ENCODE measurements around the gene PROC. TPM values are rescaled to one million over a fixed set of nuclear protein-coding genes. Genes with fewer than 3 reads are reported as not detected.

The PROC gene
- total and polyA plus RNA-seq, 9 of the 15 experiments (the other 6 are each of a cell fraction or from before 2014, with no cell fraction given): not detected

DNA sequence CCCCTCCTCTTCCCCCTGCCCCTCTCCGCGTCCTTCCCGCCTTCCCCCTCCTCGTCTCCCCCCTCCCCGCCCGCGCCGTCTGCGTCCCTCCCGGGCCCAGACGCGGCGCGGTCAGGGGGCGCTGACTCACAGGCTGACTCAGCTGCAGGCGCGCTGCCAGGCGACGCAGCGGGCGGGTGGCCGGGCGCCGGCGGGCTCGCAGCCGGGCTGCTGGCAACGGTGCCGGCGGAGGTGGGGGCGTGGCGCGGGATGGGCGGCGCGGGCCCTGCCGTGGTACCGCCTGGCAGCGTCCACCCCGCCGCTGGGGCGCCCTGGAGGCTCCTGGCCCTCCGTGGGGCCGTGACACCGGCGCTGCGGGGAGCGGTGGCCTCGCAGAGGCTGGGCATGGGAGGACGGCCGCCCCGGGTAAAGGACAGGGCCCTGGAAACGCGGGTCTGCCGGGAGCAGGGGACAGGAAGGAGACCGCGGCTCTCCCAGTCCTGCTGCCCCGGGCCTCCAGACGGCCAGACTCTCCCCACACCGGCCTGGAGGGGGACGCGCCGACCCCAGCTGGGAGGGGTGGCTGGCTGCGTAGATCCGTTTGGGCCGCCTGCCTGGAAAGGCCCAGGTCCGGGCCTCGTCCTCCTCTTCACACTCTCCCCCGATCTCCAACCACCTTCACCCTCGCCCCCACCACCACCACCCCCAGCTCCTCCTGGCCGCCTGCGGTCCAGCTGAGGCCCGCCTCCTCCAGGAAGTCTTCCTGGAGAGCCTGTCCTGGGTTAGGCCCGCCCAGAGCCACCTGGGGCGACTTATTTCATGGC lies 10.0 kb upstream of the PROC start (continued):
- TF ChIP-seq GMEB1 (CRISPR knock-in tag; IDR thresholded peaks at IDR 0.05): peak; percentile 85
- no peak for TF ChIP-seq ZBTB11 (CRISPR knock-in tag; IDR thresholded peaks at IDR 0.05)
- TF ChIP-seq ARID4B (CRISPR knock-in tag; IDR thresholded peaks at IDR 0.05): peak; percentile 23; the same call in 1 of the 2 replicates
- TF ChIP-seq, protein P1, sequence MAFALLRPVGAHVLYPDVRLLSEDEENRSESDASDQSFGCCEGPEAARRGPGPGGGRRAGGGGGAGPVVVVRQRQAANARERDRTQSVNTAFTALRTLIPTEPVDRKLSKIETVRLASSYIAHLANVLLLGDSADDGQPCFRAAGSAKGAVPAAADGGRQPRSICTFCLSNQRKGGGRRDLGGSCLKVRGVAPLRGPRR (CRISPR knock-in tag; IDR thresholded peaks at IDR 0.05): no peak
- TF ChIP-seq ESRRB (CRISPR knock-in tag; IDR thresholded peaks at IDR 0.05; ENCODE audit: borderline replicate concordance): no peak
- peak; percentile 55; the same call in 1 of the 2 replicates for TF ChIP-seq EP300 (IDR thresholded peaks at IDR 0.05; ENCODE audit: low read length)
- no peak for TF ChIP-seq NELFE (IDR thresholded peaks at IDR 0.05; ENCODE audit: insufficient read depth, insufficient read length)
- TF ChIP-seq SIN3B (IDR thresholded peaks at IDR 0.05; ENCODE audit: low read depth): peak; percentile 68
- TF ChIP-seq SMAD2 (IDR thresholded peaks at IDR 0.05; ENCODE audit: low read depth, low read length): no peak
- peak; percentile 74; the same call in 1 of the 2 replicates for TF ChIP-seq CTBP1 (IDR thresholded peaks at IDR 0.05; ENCODE audit: borderline replicate concordance)
- TF ChIP-seq CXXC5 (CRISPR knock-in tag; IDR thresholded peaks at IDR 0.05): peak; percentile 94
- TF ChIP-seq ZNF696 (CRISPR knock-in tag; conservative IDR thresholded peaks at IDR 0.05): no peak
- TF ChIP-seq MAFG (tag; conservative IDR thresholded peaks at IDR 0.05): no peak
- peak; percentile 22 for TF ChIP-seq PHF20 (IDR thresholded peaks at IDR 0.05; ENCODE audit: partially characterized antibody)
- peak; percentile 13 for TF ChIP-seq KDM5B (IDR thresholded peaks at IDR 0.05; ENCODE audit: insufficient replicate concordance, low read depth, low read length)
